ENCODE results near the gene GNAZ. TPM values are rescaled to one million over a fixed set of nuclear protein-coding genes. Genes with fewer than 3 reads are reported as not detected.

GNAZ gene
- total and polyA plus RNA-seq, 2 of the 8 experiments (the other 6 are each of a cell fraction or from before 2014, with no cell fraction given) = 6.6 to 9.6 TPM

GRCh38 chr22:23058481-23059283 lies 11.6 kb upstream of the GNAZ start:
- Histone ChIP-seq H4K20me1 (replicated peaks in 1 of 2; ENCODE audit: control insufficient read depth in 1 of 2, insufficient read depth in 2 of 2, low read length in 2 of 2) (no peaks in the 10 kb centered on the region), H3K27ac (ENCODE audit: low read depth, low read length) (no peak overlapping the region), H3K79me2 (ENCODE audit: control insufficient read depth in 1 of 2, insufficient read depth in 2 of 2, low read length in 2 of 2) (no peaks in the 10 kb centered on the region), H3K14ac (ENCODE audit: insufficient read length) (no peak overlapping the region), H3K23ac (ENCODE audit: insufficient read length) (no peak overlapping the region), H3K36me3 (ENCODE audit: control insufficient read depth in 2 of 4, insufficient read depth in 4 of 4, low read length in 3 of 4) (no peaks in the 10 kb centered on the region), H3K79me1 (ENCODE audit: low read depth, low read length) (no peaks in the 10 kb centered on the region), H3K4me3 (ENCODE audit: extremely low read depth in 1 of 4, insufficient read depth in 2 of 4, low read depth in 3 of 4, low read length in 4 of 4) (no peak overlapping the region), H3K56ac (replicated peaks; ENCODE audit: insufficient read length, low read depth, low read length) (no peak overlapping the region), H2BK20ac (ENCODE audit: low read length) (no peak overlapping the region), H3K18ac (ENCODE audit: extremely low read depth, low read length) (no peak overlapping the region), H3K9ac (replicated peaks in 1 of 4; ENCODE audit: extremely low read depth in 1 of 4, low read depth in 3 of 4, low read length in 3 of 4) (no peak overlapping the region), H3K4me1 (replicated peaks in 1 of 4; ENCODE audit: control insufficient read depth in 3 of 4, insufficient read depth in 4 of 4, low read length in 3 of 4) (no peaks in the 10 kb centered on the region), H3K9me3 (ENCODE audit: insufficient read depth in 2 of 2, low read depth in 1 of 2, low read length in 1 of 2) (no peaks in the 10 kb centered on the region), H4K91ac (replicated peaks; ENCODE audit: insufficient read length, low read length) (no peak overlapping the region), H3K4me2 (ENCODE audit: insufficient read depth in 1 of 2, low read depth in 2 of 2, low read length in 2 of 2) (no peak overlapping the region), H2AK5ac (ENCODE audit: low read depth, low read length) (no peak overlapping the region), H4K5ac (ENCODE audit: insufficient read length, low read depth, low read length) (no peak overlapping the region), H3K27me3 (replicated peaks in 1 of 4; ENCODE audit: control insufficient read depth in 3 of 4, extremely low read depth in 1 of 4, insufficient read depth in 3 of 4, low read length in 3 of 4) (peaks cover 0 to 4% (median 2%) of the 10 kb centered on the region in 4 experiments; a peak in 4 of 7 replicates), H4K8ac (ENCODE audit: extremely low read depth, insufficient read depth, low read length) (no peak overlapping the region), H2BK5ac (ENCODE audit: low read depth, low read length) (no peak overlapping the region), H3K4ac (replicated peaks; ENCODE audit: insufficient read length, low read depth, low read length) (no peak overlapping the region), H2BK120ac (replicated peaks; ENCODE audit: low read depth, low read length) (no peak overlapping the region), H2AFZ (ENCODE audit: low read length) (no peak overlapping the region), H2BK15ac (ENCODE audit: low read length) (no peak overlapping the region), H3K23me2 (ENCODE audit: low read depth, low read length) (no peaks in the 10 kb centered on the region), H2BK12ac (ENCODE audit: low read depth, low read length) (no peak overlapping the region)
- no peak for FAIRE-seq
- POLR2A ChIA-PET (ENCODE audit: partially characterized antibody) = no interaction called here
- CTCF ChIA-PET (ENCODE audit: partially characterized antibody) = interaction anchor here (0.7 to 0.8 kb wide), 2 partner anchors 99 to 100 kb away, joined by 3 read pairs; no protein-coding TSS in a partner anchor
- DNase-seq (ENCODE audit: low read depth in 1 of 2, low spot score in 2 of 2) = no peak
- WGBS, 2 experiments (ENCODE audit: extremely low coverage in 1 of 2, insufficient coverage in 1 of 2, insufficient read length in 1 of 2, insufficient replicate concordance in 2 of 2, low coverage in 1 of 2, low lambda C conversion rate in 2 of 2, missing lambda C conversion rate in 1 of 2) = 82% methylated on average over 9 of the region's 9 CpGs; no CpG with 5 or more reads in 1 of the 2 experiments
- TF ChIP-seq JUN (IDR thresholded peaks at IDR 0.05; ENCODE audit: low read depth, low read length) (no peak), BACH1 (IDR thresholded peaks at IDR 0.05; ENCODE audit: low read length) (no peak), GTF2F1 (IDR thresholded peaks at IDR 0.05; ENCODE audit: borderline replicate concordance, low read depth, low read length) (no peak), SP2 (IDR thresholded peaks at IDR 0.05; ENCODE audit: low read length) (no peak), SRF (IDR thresholded peaks at IDR 0.05; ENCODE audit: low read depth, low read length) (no peak), FOSL1 (IDR thresholded peaks at IDR 0.05; ENCODE audit: insufficient read depth, low read depth, low read length) (no peak), CBX5 (IDR thresholded peaks at IDR 0.05; ENCODE audit: low read depth, low read length) (no peak), ASH2L (IDR thresholded peaks at IDR 0.05; ENCODE audit: low read length) (no peak), ATF3 (IDR thresholded peaks at IDR 0.05; ENCODE audit: insufficient read depth, low read depth, low read length) (no peak)
